Activated naive CD8-positive, alpha-beta T cell treated with anti-CD3 and anti-CD28 coated beads for 36 hours (primary cell): ENCODE results near the gene NUBPL. TPM values are rescaled to one million over a fixed set of nuclear protein-coding genes. Genes with fewer than 3 reads are reported as not detected.
"Not testable (repeated sequence)": the region's sequence is repeated elsewhere in the genome, so short reads cannot be mapped to it uniquely, and the experiment has no call there.

Experiments
- DNase-seq: peaks from one replicate; pipeline ENCODE4 v3.0.0; 2021
- H3K27ac Mint-ChIP-seq: one replicate; pipeline ENCODE4 v1.8.0; 2022; ENCODE audit warnings: mild to moderate bottlenecking, moderate library complexity, mixed read lengths
- H3K27me3 Mint-ChIP-seq: one replicate; pipeline ENCODE4 v1.8.0; 2022; ENCODE audit warnings: mild to moderate bottlenecking, mixed read lengths
- H3K36me3 Mint-ChIP-seq: one replicate; pipeline ENCODE4 v1.8.0; 2021; ENCODE audit warnings: mild to moderate bottlenecking, mixed read lengths
- H3K4me1 Mint-ChIP-seq: one replicate; pipeline ENCODE4 v1.8.0; 2021; ENCODE audit warnings: mixed read lengths
- H3K4me3 Mint-ChIP-seq: one replicate; pipeline ENCODE4 v1.8.0; 2022; ENCODE audit warnings: mild to moderate bottlenecking, moderate library complexity, mixed read lengths
- H3K9me3 Mint-ChIP-seq: one replicate; pipeline ENCODE4 v1.8.0; 2022; ENCODE audit warnings: mixed read lengths
- total RNA-seq, 2 experiments: library from RNA; stranded (reverse); gene quantifications; one replicate each; pipeline ENCODE4 v1.2.3, GENCODE V29; 2021

Gene NUBPL
- total RNA-seq, 2 experiments from 2014 or later = 9.5 to 12.3 TPM

- Mint-ChIP-seq H3K27ac (no peak overlapping the region), H3K9me3 (peaks cover 58% of the 10 kb centered on the region)
Observed at GRCh38 chr14:31867570-31867969, 306.4 kb downstream of the NUBPL start.

GRCh38 chr14:31868096-31868495 lies 306.9 kb downstream of the NUBPL start:
- H3K4me1 Mint-ChIP-seq, H3K27me3 Mint-ChIP-seq, DNase-seq, H3K4me3 Mint-ChIP-seq, H3K36me3 Mint-ChIP-seq, H3K27ac Mint-ChIP-seq: not testable (repeated sequence)
- H3K9me3 Mint-ChIP-seq = peaks cover 57% of the 10 kb centered on the region

More at GRCh38 chr14:31867570-31867969, 306.4 kb downstream of the NUBPL start:
- no peak for DNase-seq
- Mint-ChIP-seq H3K36me3 (no peaks in the 10 kb centered on the region), H3K4me3 (no peak overlapping the region), H3K4me1 (no peaks in the 10 kb centered on the region), H3K27me3 (no peaks in the 10 kb centered on the region)

GRCh38 chr14:31876741-31877140 lies 315.5 kb downstream of the NUBPL start:
- Mint-ChIP-seq H3K4me3 (no peak overlapping the region), H3K27me3 (peaks cover 4% of the 10 kb centered on the region), H3K4me1 (no peaks in the 10 kb centered on the region), H3K36me3 (no peaks in the 10 kb centered on the region), H3K27ac (no peak overlapping the region), H3K9me3 (peaks cover 3% of the 10 kb centered on the region)
- no peak for DNase-seq

DNA sequence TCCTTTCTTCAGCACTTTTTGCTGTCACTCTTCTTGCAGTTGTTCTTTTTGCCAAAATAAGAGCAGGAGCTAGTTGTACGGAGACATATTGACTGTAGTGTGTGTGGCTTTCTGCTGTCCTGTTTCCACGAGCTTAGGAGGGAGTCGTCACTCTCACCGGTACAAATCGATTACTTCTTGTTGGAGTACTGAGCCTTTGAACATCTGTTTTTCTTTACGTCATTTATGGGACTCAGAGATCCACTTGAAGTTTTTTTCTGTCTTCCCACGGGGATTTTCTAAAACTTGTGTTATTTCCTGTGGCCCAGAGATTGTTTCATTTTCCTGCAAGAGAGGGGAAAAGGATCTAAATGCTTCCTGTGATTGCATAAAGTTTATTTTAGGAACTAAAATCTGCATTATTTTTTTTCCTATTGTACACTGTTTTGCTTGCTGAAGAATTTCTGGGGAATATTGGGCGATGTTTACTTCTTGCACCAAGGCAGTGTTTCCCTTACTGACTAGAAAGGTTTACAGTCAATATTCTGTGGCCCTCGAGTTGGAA lies 316.1 kb downstream of the NUBPL start:
- Mint-ChIP-seq H3K36me3 (no peaks in the 10 kb centered on the region), H3K27me3 (peaks cover 4% of the 10 kb centered on the region), H3K4me1 (no peaks in the 10 kb centered on the region), H3K9me3 (peaks cover 3% of the 10 kb centered on the region), H3K27ac (no peak overlapping the region), H3K4me3 (no peak overlapping the region)
- DNase-seq = no peak

- Mint-ChIP-seq H3K4me1 (no peaks in the 10 kb centered on the region), H3K27ac (no peak overlapping the region), H3K27me3 (peaks cover 4% of the 10 kb centered on the region), H3K36me3 (no peaks in the 10 kb centered on the region), H3K9me3 (no peaks in the 10 kb centered on the region), H3K4me3 (no peak overlapping the region)
- no peak for DNase-seq
Observed at GRCh38 chr14:31879661-31880348, 318.6 kb downstream of the NUBPL start.

DNA sequence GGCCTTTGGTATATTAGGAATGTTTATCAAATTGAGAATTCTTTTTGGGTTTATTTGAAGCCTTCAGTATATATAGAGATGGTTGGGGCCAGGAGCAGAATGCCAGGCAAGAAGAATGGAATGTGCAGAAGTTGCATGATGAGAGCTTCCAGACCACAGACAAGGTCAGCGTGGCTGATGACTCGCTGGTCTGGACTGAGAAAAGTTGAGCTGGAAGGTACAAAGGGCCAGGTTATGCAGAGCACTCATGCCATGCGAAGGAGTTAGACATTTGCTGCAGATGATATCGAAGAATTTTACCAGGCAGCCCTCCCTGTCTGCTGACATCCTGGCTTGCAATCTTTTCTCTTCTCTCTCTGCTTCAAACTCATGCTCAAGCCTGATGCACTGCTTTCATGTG lies 319.7 kb downstream of the NUBPL start:
- H3K4me3 Mint-ChIP-seq = no peak overlapping the region
- H3K36me3 Mint-ChIP-seq = no peaks in the 10 kb centered on the region
- no peak for DNase-seq
- H3K4me1 Mint-ChIP-seq = no peaks in the 10 kb centered on the region
- no peak overlapping the region for H3K27ac Mint-ChIP-seq
- H3K27me3 Mint-ChIP-seq = peaks cover 4% of the 10 kb centered on the region
- no peaks in the 10 kb centered on the region for H3K9me3 Mint-ChIP-seq

DNA sequence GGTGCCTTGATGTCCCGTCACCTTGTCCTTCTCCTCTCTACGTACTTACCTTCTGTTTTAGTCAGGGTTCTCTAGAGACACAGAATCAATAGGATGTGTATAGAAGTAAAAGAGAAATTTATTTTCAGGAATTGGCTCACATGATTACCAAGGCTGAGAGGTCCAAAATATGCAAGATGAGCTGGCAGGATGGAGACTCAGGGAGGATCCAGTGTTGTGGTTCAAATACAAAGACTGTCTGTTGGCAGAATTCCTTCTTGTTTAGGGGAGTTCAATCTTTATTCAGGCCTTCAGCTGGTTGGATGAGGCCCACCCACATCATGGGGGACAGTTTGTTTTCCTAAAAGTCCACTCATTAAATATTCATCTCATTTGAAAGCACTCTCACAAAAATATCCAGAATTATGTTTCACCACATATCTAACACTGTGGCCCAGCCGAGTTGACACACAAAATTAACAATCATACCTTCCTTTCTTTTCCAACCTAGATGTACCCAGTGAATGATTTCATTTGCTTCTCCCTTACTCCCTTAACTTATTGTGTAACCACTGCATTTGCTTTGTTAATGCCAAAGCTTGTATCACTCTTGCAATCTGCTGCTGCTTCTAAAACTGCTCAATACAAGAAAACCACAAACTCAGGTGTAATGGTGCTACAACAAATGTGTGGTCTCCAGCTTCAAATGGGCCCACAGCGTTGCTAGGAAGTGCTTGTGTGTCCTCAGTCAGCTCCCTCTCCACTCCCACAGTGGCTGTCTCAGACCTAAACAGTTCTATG lies 320.5 kb downstream of the NUBPL start:
- Mint-ChIP-seq H3K4me3 (no peak overlapping the region), H3K36me3 (no peaks in the 10 kb centered on the region), H3K27me3 (peaks cover 4% of the 10 kb centered on the region), H3K27ac (no peak overlapping the region), H3K9me3 (no peaks in the 10 kb centered on the region), H3K4me1 (no peaks in the 10 kb centered on the region)
- no peak for DNase-seq

DNA sequence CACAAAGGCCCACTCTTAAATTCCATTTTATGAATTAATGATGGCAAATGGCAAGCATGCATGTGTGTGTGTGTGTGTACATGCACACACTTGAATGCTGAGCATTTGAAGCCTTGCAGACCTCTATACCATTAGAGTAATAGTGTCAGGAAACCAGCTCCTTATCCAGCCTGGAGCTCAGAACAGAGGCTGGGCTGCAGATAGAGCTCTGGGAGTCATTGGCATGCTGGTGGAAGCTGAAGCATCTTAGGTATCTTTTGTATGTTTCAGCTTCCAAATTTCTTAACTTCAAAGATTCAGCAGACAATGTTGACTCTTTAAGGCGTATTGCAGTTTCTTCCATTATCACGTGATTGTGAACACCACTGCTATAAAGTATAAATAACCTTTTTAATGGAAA lies 323.0 kb downstream of the NUBPL start:
- no peak for DNase-seq
- H3K27ac Mint-ChIP-seq = no peak overlapping the region
- H3K36me3 Mint-ChIP-seq = no peaks in the 10 kb centered on the region
- no peaks in the 10 kb centered on the region for H3K9me3 Mint-ChIP-seq
- peaks cover 6% of the 10 kb centered on the region for H3K27me3 Mint-ChIP-seq
- no peak overlapping the region for H3K4me3 Mint-ChIP-seq
- H3K4me1 Mint-ChIP-seq = no peaks in the 10 kb centered on the region

- Mint-ChIP-seq H3K4me3 (no peak overlapping the region), H3K27ac (no peak overlapping the region), H3K9me3 (no peaks in the 10 kb centered on the region), H3K36me3 (no peaks in the 10 kb centered on the region), H3K27me3 (peaks cover 8% of the 10 kb centered on the region), H3K4me1 (no peaks in the 10 kb centered on the region)
- DNase-seq = no peak
Observed at GRCh38 chr14:31884776-31885379, 323.7 kb downstream of the NUBPL start.

DNA sequence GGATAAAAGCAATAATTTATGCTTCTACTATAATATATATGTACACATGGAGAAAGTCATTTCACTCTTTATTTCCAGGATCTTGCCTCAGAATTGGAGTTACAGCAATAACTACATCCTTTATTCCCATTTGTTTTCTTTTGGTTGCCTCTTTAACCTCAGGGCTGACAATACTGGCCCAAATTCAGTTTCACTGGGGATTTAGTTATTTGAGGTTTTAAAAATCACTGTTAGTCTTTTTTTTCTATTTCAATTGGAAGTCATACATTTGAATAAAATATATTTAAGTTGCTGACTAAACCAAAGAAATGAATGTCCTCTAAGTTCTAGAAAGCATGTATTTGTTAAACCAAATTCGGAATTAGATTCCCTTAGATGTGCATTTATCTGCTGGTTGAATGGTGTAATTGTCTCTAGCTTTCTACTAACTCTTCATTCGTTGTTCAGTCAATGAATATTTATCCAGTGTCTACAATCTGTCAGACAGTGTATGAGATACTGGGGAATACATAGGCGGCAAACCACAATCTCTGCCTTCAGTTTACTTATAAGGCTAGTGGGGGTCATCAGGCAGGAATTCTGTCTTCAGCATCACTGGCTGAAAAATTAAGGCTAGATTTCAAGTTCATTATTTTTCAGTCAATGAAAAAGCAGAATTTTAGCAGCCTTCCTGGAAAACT lies 325.1 kb downstream of the NUBPL start:
- Mint-ChIP-seq H3K4me3 (no peak overlapping the region), H3K36me3 (no peaks in the 10 kb centered on the region), H3K9me3 (no peaks in the 10 kb centered on the region), H3K27me3 (peaks cover 8% of the 10 kb centered on the region), H3K27ac (no peak overlapping the region), H3K4me1 (no peaks in the 10 kb centered on the region)
- DNase-seq = no peak

GRCh38 chr14:31887929-31888580 lies 326.9 kb downstream of the NUBPL start:
- DNase-seq = no peak
- Mint-ChIP-seq H3K36me3 (no peaks in the 10 kb centered on the region), H3K4me1 (no peaks in the 10 kb centered on the region), H3K4me3 (no peak overlapping the region), H3K27me3 (peaks cover 8% of the 10 kb centered on the region), H3K9me3 (no peaks in the 10 kb centered on the region), H3K27ac (no peak overlapping the region)

DNA sequence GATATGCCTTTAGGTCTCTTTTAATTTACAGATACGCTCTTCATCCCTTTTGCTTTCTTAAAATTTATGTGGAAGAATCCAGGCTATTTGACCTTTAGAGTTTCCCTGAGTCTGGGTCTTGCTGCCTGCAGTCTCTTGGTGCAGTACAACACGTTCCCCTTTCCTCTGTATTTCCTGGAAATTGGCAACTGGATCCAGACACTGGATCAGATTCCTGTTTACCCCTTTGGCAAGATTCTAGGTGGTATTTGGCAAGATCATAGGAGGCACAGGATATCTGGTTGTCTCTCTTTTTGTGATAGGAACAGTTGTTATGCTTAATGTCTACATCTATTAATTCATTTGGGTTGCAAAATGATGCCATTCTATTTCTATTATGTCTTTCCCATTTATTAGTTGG lies 328.1 kb downstream of the NUBPL start:
- Mint-ChIP-seq H3K9me3 (no peaks in the 10 kb centered on the region), H3K27me3 (peaks cover 8% of the 10 kb centered on the region), H3K4me3 (no peak overlapping the region), H3K27ac (no peak overlapping the region), H3K4me1 (no peaks in the 10 kb centered on the region), H3K36me3 (no peaks in the 10 kb centered on the region)
- no peak for DNase-seq

DNA sequence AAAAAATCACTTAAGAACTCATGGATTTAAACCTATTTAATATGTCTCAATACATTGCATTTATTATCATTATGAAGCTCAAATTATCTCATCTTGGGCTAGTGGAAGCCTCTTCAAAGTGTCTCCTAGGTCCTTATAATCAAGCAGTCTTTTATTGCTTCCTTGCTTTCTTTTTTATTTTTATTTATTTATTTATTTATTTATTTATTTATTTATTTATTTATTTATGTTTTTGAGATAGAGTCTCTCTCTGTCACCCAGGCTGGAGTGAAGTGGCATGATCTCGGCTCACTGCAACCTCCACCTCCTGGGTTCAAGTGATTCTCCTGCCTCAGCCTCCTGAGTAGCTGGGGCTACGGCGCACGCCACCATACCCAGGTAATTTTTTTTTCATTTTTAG lies 329.0 kb downstream of the NUBPL start:
- H3K27ac Mint-ChIP-seq, H3K36me3 Mint-ChIP-seq, H3K9me3 Mint-ChIP-seq, H3K27me3 Mint-ChIP-seq, DNase-seq, H3K4me3 Mint-ChIP-seq, H3K4me1 Mint-ChIP-seq: not testable (repeated sequence)

- Mint-ChIP-seq H3K4me3 (no peak overlapping the region), H3K36me3 (no peaks in the 10 kb centered on the region), H3K4me1 (no peaks in the 10 kb centered on the region), H3K27me3 (peaks cover 5% of the 10 kb centered on the region), H3K9me3 (no peaks in the 10 kb centered on the region), H3K27ac (no peak overlapping the region)
- no peak for DNase-seq
Observed at GRCh38 chr14:31893221-31893757, 332.1 kb downstream of the NUBPL start.
